GM12892 (cell line): ENCODE results near the gene HMGXB4. TPM values are rescaled to one million over a fixed set of nuclear protein-coding genes. Genes with fewer than 3 reads are reported as not detected.
A peak's percentile ranks its signal among the peaks of the same experiment; 100 is the strongest.

Experiments used
- DNase-seq: peaks from one replicate; pipeline ENCODE4 v3.0.0; 2011; ENCODE audit not compliant: insufficient read length
- FAIRE-seq: peaks from 2 replicates; lab custom pipeline; 2011; peaks lifted over from hg19 to GRCh38; lab: Jason Lieb, UNC
- POLR2A ChIP-seq: IDR thresholded peaks from 2 replicates; pipeline ENCODE4 v1.6.1; 2011; ENCODE audit warnings: low read depth, low read length, control low read depth
- POLR2AphosphoS5 ChIP-seq: IDR thresholded peaks from 2 replicates; pipeline ENCODE4 v1.6.1; 2011; ENCODE audit warnings: low read depth, low read length, control low read depth
- TAF1 ChIP-seq: IDR thresholded peaks from 2 replicates; pipeline ENCODE4 v1.6.1; 2011; ENCODE audit warnings: low read depth, mild to moderate bottlenecking, control low read depth, low read length, borderline replicate concordance
- polyA plus RNA-seq: library from polyadenylated mRNA; unstranded; fragments of >200 nt; gene quantifications from one replicate; pipeline ENCODE4 v1.2.1, GENCODE V29; 2012; ENCODE audit warnings: missing spikeins, inconsistent platforms; ENCODE audit not compliant: missing spikeins

HMGXB4 gene, protein sequence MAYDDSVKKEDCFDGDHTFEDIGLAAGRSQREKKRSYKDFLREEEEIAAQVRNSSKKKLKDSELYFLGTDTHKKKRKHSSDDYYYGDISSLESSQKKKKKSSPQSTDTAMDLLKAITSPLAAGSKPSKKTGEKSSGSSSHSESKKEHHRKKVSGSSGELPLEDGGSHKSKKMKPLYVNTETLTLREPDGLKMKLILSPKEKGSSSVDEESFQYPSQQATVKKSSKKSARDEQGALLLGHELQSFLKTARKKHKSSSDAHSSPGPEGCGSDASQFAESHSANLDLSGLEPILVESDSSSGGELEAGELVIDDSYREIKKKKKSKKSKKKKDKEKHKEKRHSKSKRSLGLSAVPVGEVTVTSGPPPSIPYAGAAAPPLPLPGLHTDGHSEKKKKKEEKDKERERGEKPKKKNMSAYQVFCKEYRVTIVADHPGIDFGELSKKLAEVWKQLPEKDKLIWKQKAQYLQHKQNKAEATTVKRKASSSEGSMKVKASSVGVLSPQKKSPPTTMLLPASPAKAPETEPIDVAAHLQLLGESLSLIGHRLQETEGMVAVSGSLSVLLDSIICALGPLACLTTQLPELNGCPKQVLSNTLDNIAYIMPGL
- 22.1 TPM for polyA plus RNA-seq

DNA sequence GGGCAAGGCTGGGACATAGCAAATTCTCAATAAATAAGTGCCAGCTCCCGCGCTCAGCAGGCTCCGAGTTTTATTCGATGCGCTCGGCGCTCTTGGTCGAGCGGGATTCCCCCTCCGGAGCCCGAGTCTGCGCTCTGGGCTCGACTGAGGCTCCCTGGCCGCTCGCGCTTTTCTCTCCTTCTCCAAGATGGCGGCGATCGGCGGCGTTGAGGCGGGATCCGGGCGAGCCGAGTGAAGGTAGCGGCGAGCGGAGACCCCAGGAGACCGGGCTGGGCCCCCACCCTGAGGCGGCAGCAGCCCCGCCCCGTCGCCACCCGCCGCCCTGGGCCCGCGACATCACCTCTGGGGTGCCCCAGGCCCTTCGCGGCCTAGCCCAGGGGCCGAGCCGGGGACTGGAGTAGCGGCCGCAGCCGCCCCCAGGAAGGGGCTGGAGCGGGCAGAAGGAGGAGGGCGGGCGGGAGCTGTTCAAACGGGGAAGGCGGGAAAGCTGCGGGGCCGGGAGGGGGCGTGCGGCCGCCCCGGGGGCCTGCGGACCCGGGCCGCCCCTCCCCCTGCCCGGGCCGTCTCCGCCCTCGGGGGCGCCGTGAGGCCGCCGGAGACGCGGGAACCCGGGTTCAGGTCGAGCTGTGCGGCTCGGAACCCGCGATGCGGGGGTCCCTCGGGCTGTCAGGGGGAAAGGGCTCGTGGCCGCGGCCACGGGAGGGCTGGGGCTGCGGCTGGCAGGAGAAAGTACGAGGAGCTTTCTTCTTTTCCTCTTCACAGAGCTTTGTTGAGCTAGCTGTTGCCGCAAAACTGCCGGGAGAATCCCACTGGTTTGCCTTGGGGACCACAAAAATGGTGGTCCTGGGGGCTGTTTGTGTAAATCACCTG lies at the start of gene HMGXB4:
HMGXB4 (plus strand) TSS at position 173 of the 870 bp plus-strand sequence. CDS start 4,898 bp downstream, outside the sequence.
- peak; percentile 80 for TF ChIP-seq TAF1
- TF ChIP-seq POLR2AphosphoS5: peak; percentile 52; the same call in 1 of the 2 replicates
- TF ChIP-seq POLR2A: peak; percentile 76; the same call in 1 of the 2 replicates
- DNase-seq (peak; percentile 79), FAIRE-seq (peak; percentile 91)

DNA sequence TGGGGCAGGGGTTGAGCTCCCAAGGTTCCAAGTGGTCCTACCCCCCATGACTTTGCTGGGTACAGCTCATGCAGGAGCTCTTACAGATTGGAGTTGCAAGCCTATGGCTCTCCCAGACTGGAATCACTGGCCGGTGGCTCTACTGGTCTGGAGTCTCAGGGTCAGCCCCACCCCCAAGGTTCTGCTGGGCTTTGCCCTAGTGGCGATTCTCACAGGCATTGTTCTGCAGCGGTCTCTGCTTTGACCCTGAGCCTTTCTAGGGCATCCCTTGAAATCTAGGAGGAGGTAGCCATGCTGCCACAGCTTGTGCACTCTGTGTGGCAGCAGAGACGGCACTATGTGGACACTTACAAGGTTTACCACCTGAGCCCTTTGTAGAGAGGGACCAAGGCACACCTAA lies 49.3 kb upstream of the HMGXB4 start:
- DNase-seq: no peak
- FAIRE-seq: no peak
- TF ChIP-seq TAF1: no peak
- no peak for TF ChIP-seq POLR2AphosphoS5
- no peak for TF ChIP-seq POLR2A

DNA sequence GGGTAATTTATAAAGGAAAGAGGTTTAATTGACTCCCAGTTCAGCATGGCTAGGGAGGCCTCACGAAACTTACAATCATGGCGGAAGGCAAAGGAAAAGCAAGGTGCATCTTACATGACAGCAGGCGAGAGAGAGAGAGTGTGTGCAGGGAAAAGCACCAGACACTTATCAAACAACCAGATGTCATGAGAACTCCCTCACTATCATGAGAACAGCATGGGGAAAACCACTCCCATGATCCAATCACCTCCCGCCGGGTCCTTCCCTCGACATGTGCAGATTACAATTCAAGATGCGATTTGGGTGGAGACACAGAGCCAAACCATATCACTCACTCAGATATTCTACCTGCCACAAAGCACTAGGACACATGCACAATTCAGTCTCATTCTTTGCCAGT lies 48.1 kb upstream of the HMGXB4 start:
- FAIRE-seq (no peak), DNase-seq (no peak)
- no peak for TF ChIP-seq POLR2A

DNA sequence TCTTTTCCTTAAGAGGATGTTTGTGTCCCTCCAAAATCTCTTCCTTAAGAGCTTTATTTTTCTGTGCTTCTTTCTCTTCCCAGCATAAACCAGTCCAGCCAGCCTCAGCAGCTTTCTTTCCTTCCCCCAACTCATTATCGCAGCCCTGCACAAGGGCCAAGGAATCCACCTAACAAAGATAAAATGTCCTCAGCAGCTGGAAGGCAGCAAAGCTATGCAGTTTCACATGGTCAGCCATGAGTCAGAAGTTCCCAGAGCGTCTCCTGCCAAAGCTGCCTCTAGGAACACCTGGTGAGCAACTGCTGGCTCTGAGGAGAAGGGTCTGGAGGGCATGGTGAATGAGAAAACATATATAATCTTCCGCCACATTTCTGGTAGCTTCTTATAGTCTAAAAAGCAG lies 45.3 kb upstream of the HMGXB4 start:
- no peak for DNase-seq
- no peak for TF ChIP-seq POLR2AphosphoS5
- no peak for FAIRE-seq

DNA sequence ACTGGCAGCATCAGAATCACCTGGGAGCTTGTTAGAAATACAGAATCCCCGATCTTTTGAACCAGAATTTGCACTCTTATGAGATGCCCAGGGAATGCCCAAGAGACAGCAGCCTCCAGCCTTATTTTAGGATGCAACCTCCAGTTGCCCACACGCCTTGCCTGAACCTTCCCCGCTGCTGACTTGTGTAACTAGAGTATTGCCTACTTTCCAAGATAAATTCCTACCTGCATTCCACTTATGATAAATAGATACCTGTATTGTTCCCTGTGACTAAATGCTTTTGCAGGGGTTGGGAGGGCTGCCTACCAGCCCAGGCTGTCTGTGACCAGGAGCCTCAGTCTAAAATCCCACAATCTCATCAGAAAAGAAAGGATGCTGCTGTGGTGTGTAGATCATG lies 44.3 kb upstream of the HMGXB4 start:
- FAIRE-seq (no peak), DNase-seq (no peak)

DNA sequence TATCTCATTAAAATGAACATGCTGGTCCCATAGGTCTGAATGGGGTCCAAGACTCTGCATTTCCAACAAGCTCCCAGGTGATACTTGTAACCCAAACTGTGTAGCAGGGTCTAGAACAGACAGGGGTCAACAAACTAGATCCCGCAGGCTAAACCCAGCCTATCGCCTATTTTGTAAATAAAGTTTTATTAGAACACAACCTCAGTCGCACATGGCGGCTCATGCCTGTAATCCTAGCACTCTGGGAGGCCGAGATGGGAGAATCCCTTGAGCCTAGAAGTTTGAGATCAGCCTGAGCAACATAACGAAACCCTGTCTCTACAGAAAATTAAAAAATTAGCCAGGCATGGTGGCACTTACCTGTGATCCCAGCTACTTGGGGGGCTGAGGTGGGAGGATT lies 42.3 kb upstream of the HMGXB4 start:
- no peak for DNase-seq
- FAIRE-seq: no peak

More for the DNA sequence above, 44.3 kb upstream of the HMGXB4 start:
- TF ChIP-seq POLR2A (no peak), TAF1 (no peak), POLR2AphosphoS5 (no peak)

GRCh38 chr22:35215993-35216392 lies 41.3 kb upstream of the HMGXB4 start:
- no peak for FAIRE-seq
- DNase-seq: no peak
- TF ChIP-seq TAF1: no peak
- TF ChIP-seq POLR2AphosphoS5: no peak
- TF ChIP-seq POLR2A: no peak

More for the DNA sequence above, 42.3 kb upstream of the HMGXB4 start:
- TF ChIP-seq POLR2AphosphoS5 (no peak), POLR2A (no peak), TAF1 (no peak)

GRCh38 chr22:35217527-35217926 lies 39.8 kb upstream of the HMGXB4 start:
- FAIRE-seq: no peak
- TF ChIP-seq POLR2A (no peak), TAF1 (no peak), POLR2AphosphoS5 (no peak)

GRCh38 chr22:35218079-35218478 lies 39.2 kb upstream of the HMGXB4 start:
- no peak for TF ChIP-seq POLR2AphosphoS5
- TF ChIP-seq TAF1: no peak
- no peak for TF ChIP-seq POLR2A
- DNase-seq: no peak
- FAIRE-seq: no peak

More at GRCh38 chr22:35217527-35217926, 39.8 kb upstream of the HMGXB4 start:
- no peak for DNase-seq

- DNase-seq (no peak), FAIRE-seq (no peak)
- TF ChIP-seq POLR2AphosphoS5: no peak
- TF ChIP-seq TAF1: no peak
- no peak for TF ChIP-seq POLR2A
Observed at GRCh38 chr22:35219012-35219411, 38.3 kb upstream of the HMGXB4 start.

DNA sequence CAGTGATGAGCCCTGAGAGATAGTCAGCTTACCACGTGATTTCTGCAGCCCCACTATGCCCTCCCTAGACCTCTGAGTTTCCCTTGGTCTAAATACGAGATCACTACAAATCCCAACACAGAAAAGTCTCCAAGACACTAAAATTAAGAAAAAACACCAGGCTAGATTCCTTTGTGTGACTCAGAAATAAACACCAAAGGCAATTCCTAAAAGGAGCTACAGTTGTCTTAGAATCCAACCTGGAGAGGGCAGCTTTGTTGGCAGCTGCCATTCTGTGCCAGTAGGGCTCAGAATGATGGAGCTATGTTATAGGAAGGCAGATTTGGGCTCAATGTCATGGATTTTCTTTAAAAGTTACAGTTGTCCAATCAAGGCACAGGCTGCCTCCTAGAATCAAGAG lies 37.1 kb upstream of the HMGXB4 start:
- TF ChIP-seq TAF1 (no peak), POLR2AphosphoS5 (no peak), POLR2A (no peak)
- FAIRE-seq (no peak), DNase-seq (no peak)

GRCh38 chr22:35225010-35225409 lies 32.3 kb upstream of the HMGXB4 start:
- DNase-seq (no peak), FAIRE-seq (no peak)
- TF ChIP-seq POLR2A: no peak
- TF ChIP-seq POLR2AphosphoS5: no peak
- TF ChIP-seq TAF1: no peak
